PC-3 (cell line): ENCODE measurements around the gene CSAD. TPM values are rescaled to one million over a fixed set of nuclear protein-coding genes. Genes with fewer than 3 reads are reported as not detected.
A peak's percentile ranks its signal among the peaks of the same experiment; 100 is the strongest.
"Not testable (repeated sequence)": the region's sequence is repeated elsewhere in the genome, so short reads cannot be mapped to it uniquely, and the experiment has no call there.

Source experiments
- ATAC-seq: fragments of 200-7000 bp; cut with Tn5 transposase; 2 replicates; pipeline ENCODE4 v1.9.1; 2020; ENCODE audit warnings: mild to moderate bottlenecking, moderate library complexity
- BruUV-seq: library from RNA; stranded (reverse); fragments of 400-500 nt; replicated peaks from 2 replicates; lab custom pipeline; 2021; lab: Mats Ljungman, UMichigan
- CTCF ChIA-PET: fragments of 300-600 bp; sonication (Branson Sonifier 250); formaldehyde crosslinking; loops from one replicate; lab custom pipeline; 2022; ENCODE audit warnings: antibody characterized with exemption; lab: Charles Lee
- POLR2A ChIA-PET: fragments of 300-600 bp; sonication (Branson Sonifier 250); formaldehyde crosslinking; loops from one replicate; lab custom pipeline; 2022; ENCODE audit warnings: antibody characterized with exemption; ENCODE audit not compliant: unreplicated experiment; lab: Charles Lee
- DNase-seq: peaks from one replicate; pipeline ENCODE4 v3.0.0-alpha.2; 2015
- H2AFZ ChIP-seq: fragments of 300-600 bp; sonication (generic); 2 replicates; pipeline ENCODE4 v1.6.0; 2016; ENCODE audit warnings: antibody characterized with exemption, low read length
- H3F3A ChIP-seq: fragments of 300-600 bp; sonication (generic); one replicate; pipeline ENCODE4 v1.6.0; 2017; ENCODE audit warnings: antibody characterized with exemption, low read length, control low read depth, mild to moderate bottlenecking; ENCODE audit not compliant: unreplicated experiment
- H3K27ac ChIP-seq: fragments of 300-600 bp; sonication (generic); 2 replicates; pipeline ENCODE4 v1.5.1; 2016; ENCODE audit warnings: mild to moderate bottlenecking, low read length
- H3K27me3 ChIP-seq: fragments of 300-600 bp; sonication (generic); 2 replicates; pipeline ENCODE4 v1.6.1; 2016; ENCODE audit warnings: low read length, mixed read lengths
- H3K36me3 ChIP-seq: fragments of 300-600 bp; sonication (generic); 2 replicates; pipeline ENCODE4 v1.6.1; 2016; ENCODE audit warnings: low read depth, mixed run types, low read length, mixed read lengths
- H3K4me1 ChIP-seq: fragments of 300-600 bp; sonication (generic); 2 replicates; pipeline ENCODE4 v1.5.1; 2016; ENCODE audit warnings: low read length; ENCODE audit not compliant: insufficient read depth
- H3K4me2 ChIP-seq: fragments of 300-600 bp; sonication (generic); 2 replicates; pipeline ENCODE4 v1.6.0; 2016; ENCODE audit warnings: low read length
- H3K4me3 ChIP-seq: fragments of 300-600 bp; sonication (generic); 2 replicates; pipeline ENCODE4 v1.5.1; 2016; ENCODE audit warnings: mild to moderate bottlenecking, low read length, mixed read lengths
- H3K79me2 ChIP-seq: fragments of 300-600 bp; sonication (generic); 2 replicates; pipeline ENCODE4 v1.6.1; 2017; ENCODE audit warnings: low read length, mixed read lengths
- H3K9ac ChIP-seq: fragments of 300-600 bp; sonication (generic); 2 replicates; pipeline ENCODE4 v1.6.0; 2016; ENCODE audit warnings: mild to moderate bottlenecking, low read length
- H3K9me2 ChIP-seq: fragments of 300-600 bp; sonication (generic); replicated peaks from 2 replicates; pipeline ENCODE4 v1.6.1; 2016; ENCODE audit warnings: mixed run types, low read length, mixed read lengths
- H3K9me3 ChIP-seq: fragments of 300-600 bp; sonication (generic); 2 replicates; pipeline ENCODE4 v1.6.1; 2016; ENCODE audit warnings: low read length, mixed read lengths
- H4K20me1 ChIP-seq: fragments of 300-600 bp; sonication (generic); 2 replicates; pipeline ENCODE4 v1.6.1; 2016; ENCODE audit warnings: low read length, mixed read lengths
- CTCF ChIP-seq: fragments of 300-600 bp; sonication (generic); conservative IDR thresholded peaks from 2 replicates; pipeline ENCODE4 v1.5.1; 2017; ENCODE audit warnings: antibody characterized with exemption, low read depth, mild to moderate bottlenecking, low read length
- EZH2 ChIP-seq: fragments of 300-600 bp; sonication (generic); IDR thresholded peaks from one replicate; pipeline ENCODE4 v1.6.1; 2017; ENCODE audit warnings: antibody characterized with exemption, mild to moderate bottlenecking, low read length; ENCODE audit not compliant: unreplicated experiment
- EZH2phosphoT487 ChIP-seq: fragments of 300-600 bp; sonication (generic); IDR thresholded peaks from 2 replicates; pipeline ENCODE4 v1.6.1; 2018; ENCODE audit warnings: mild to moderate bottlenecking, antibody characterized with exemption, low read length, borderline replicate concordance
- intact Hi-C: fragments of 100-400 bp; cut with micrococcal nuclease; formaldehyde crosslinking; loops from 2 replicates; pipeline ENCODE4 v1.9.0; 2023
- total RNA-seq: library from RNA; depleted of rRNA; stranded (reverse); fragments of >200 nt; gene quantifications from 2 replicates; pipeline ENCODE4 v1.2.3, GENCODE V29; 2014

The CSAD gene
- total RNA-seq, 1 experiment from 2014 or later = 21.5 TPM

GRCh38 chr12:53205747-53206419 lies 25.2 kb upstream of the CSAD start:
- POLR2A ChIA-PET = no interaction called here
- no peak overlapping the region for H2AFZ ChIP-seq
- no peaks in the 10 kb centered on the region for H3K79me2 ChIP-seq
- H3K4me1 ChIP-seq = peaks cover 20% of the 10 kb centered on the region
- H3K4me3 ChIP-seq = no peak overlapping the region
- H3K27ac ChIP-seq = no peak overlapping the region
- peaks cover 3% of the 10 kb centered on the region; the same call in 1 of the 2 replicates for H3K36me3 ChIP-seq
- no peaks in the 10 kb centered on the region for H3F3A ChIP-seq
- H3K4me2 ChIP-seq = peak overlapping the region; percentile 28; the same call in 1 of the 2 replicates
- no peaks in the 10 kb centered on the region for H3K9me2 ChIP-seq
- no peaks in the 10 kb centered on the region for H4K20me1 ChIP-seq
- no peak for TF ChIP-seq EZH2phosphoT487
- no peak for TF ChIP-seq CTCF
- no peak for TF ChIP-seq EZH2
- peak; percentile 80 for ATAC-seq
- H3K9ac ChIP-seq = no peak overlapping the region
- intact Hi-C loops = no loop called here
- CTCF ChIA-PET = no interaction called here
- peak; percentile 74 for DNase-seq
- BruUV-seq = no TSS peak
- H3K9me3 ChIP-seq = no peaks in the 10 kb centered on the region
- H3K27me3 ChIP-seq = no peaks in the 10 kb centered on the region

GRCh38 chr12:53204351-53204750 lies 23.6 kb upstream of the CSAD start:
- Histone ChIP-seq H2AFZ (no peak overlapping the region), H3K27me3 (no peaks in the 10 kb centered on the region), H3K9me3 (no peaks in the 10 kb centered on the region), H4K20me1 (no peaks in the 10 kb centered on the region), H3K79me2 (no peaks in the 10 kb centered on the region), H3K4me3 (no peak overlapping the region), H3K9me2 (no peaks in the 10 kb centered on the region), H3K36me3 (no peaks in the 10 kb centered on the region), H3K4me2 (no peak overlapping the region), H3K9ac (no peak overlapping the region), H3K4me1 (peaks cover 20% of the 10 kb centered on the region), H3K27ac (no peak overlapping the region), H3F3A (no peaks in the 10 kb centered on the region)
- ChIA-PET POLR2A (no interaction called here), CTCF (no interaction called here)
- no peak for TF ChIP-seq CTCF
- TF ChIP-seq EZH2phosphoT487 = no peak
- TF ChIP-seq EZH2 = no peak
- no TSS peak for BruUV-seq
- DNase-seq (no peak), ATAC-seq (no peak)
- intact Hi-C loops = no loop called here

- H4K20me1 ChIP-seq, intact Hi-C loops, BruUV-seq, H3K4me3 ChIP-seq, DNase-seq, H3K36me3 ChIP-seq, H2AFZ ChIP-seq, ATAC-seq, H3K27ac ChIP-seq, H3K9me2 ChIP-seq, H3K9ac ChIP-seq, H3K9me3 ChIP-seq, H3K27me3 ChIP-seq, H3F3A ChIP-seq, H3K4me2 ChIP-seq, CTCF ChIA-PET, H3K79me2 ChIP-seq, POLR2A ChIA-PET: not testable (repeated sequence)
- peaks cover 19% of the 10 kb centered on the region for H3K4me1 ChIP-seq
These were observed 21.6 kb upstream of the CSAD start for GRCh38 chr12:53202316-53202715.
